ENCODE results near the gene ZNF618. TPM values are rescaled to one million over a fixed set of nuclear protein-coding genes. Genes with fewer than 3 reads are reported as not detected.

Gene ZNF618
- total and polyA plus RNA-seq, 2 experiments from 2014 or later = 12.1 to 22.1 TPM

- TF ChIP-seq EZH2phosphoT487 (IDR thresholded peaks at IDR 0.05; ENCODE audit: unreplicated experiment) (no peak), ZNF114 (CRISPR knock-in tag; IDR thresholded peaks at IDR 0.05) (no peak), ETS1 (IDR thresholded peaks at IDR 0.05) (no peak), ZNF331 (CRISPR knock-in tag; IDR thresholded peaks at IDR 0.05; ENCODE audit: low read depth) (no peak), EZH2 (IDR thresholded peaks at IDR 0.05; ENCODE audit: low read depth, unreplicated experiment) (no peak), CREB1 (CRISPR knock-in tag; IDR thresholded peaks at IDR 0.05; ENCODE audit: low read depth) (no peak)
- TF ChIP-seq, protein P1, sequence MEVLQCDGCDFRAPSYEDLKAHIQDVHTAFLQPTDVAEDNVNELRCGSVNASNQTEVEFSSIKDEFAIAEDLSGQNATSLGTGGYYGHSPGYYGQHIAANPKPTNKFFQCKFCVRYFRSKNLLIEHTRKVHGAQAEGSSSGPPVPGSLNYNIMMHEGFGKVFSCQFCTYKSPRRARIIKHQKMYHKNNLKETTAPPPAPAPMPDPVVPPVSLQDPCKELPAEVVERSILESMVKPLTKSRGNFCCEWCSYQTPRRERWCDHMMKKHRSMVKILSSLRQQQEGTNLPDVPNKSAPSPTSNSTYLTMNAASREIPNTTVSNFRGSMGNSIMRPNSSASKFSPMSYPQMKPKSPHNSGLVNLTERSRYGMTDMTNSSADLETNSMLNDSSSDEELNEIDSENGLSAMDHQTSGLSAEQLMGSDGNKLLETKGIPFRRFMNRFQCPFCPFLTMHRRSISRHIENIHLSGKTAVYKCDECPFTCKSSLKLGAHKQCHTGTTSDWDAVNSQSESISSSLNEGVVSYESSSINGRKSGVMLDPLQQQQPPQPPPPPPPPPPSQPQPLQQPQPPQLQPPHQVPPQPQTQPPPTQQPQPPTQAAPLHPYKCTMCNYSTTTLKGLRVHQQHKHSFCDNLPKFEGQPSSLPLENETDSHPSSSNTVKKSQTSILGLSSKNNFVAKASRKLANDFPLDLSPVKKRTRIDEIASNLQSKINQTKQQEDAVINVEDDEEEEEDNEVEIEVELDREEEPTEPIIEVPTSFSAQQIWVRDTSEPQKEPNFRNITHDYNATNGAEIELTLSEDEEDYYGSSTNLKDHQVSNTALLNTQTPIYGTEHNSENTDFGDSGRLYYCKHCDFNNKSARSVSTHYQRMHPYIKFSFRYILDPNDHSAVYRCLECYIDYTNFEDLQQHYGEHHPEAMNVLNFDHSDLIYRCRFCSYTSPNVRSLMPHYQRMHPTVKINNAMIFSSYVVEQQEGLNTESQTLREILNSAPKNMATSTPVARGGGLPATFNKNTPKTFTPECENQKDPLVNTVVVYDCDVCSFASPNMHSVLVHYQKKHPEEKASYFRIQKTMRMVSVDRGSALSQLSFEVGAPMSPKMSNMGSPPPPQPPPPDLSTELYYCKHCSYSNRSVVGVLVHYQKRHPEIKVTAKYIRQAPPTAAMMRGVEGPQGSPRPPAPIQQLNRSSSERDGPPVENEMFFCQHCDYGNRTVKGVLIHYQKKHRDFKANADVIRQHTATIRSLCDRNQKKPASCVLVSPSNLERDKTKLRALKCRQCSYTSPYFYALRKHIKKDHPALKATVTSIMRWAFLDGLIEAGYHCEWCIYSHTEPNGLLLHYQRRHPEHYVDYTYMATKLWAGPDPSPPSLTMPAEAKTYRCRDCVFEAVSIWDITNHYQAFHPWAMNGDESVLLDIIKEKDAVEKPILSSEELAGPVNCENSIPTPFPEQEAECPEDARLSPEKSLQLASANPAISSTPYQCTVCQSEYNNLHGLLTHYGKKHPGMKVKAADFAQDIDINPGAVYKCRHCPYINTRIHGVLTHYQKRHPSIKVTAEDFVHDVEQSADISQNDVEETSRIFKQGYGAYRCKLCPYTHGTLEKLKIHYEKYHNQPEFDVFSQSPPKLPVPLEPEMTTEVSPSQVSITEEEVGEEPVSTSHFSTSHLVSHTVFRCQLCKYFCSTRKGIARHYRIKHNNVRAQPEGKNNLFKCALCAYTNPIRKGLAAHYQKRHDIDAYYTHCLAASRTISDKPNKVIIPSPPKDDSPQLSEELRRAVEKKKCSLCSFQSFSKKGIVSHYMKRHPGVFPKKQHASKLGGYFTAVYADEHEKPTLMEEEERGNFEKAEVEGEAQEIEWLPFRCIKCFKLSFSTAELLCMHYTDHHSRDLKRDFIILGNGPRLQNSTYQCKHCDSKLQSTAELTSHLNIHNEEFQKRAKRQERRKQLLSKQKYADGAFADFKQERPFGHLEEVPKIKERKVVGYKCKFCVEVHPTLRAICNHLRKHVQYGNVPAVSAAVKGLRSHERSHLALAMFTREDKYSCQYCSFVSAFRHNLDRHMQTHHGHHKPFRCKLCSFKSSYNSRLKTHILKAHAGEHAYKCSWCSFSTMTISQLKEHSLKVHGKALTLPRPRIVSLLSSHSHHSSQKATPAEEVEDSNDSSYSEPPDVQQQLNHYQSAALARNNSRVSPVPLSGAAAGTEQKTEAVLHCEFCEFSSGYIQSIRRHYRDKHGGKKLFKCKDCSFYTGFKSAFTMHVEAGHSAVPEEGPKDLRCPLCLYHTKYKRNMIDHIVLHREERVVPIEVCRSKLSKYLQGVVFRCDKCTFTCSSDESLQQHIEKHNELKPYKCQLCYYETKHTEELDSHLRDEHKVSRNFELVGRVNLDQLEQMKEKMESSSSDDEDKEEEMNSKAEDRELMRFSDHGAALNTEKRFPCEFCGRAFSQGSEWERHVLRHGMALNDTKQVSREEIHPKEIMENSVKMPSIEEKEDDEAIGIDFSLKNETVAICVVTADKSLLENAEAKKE (CRISPR knock-in tag; IDR thresholded peaks at IDR 0.05) = no peak
Measured at GRCh38 chr9:113922160-113922559, 46.1 kb downstream of the ZNF618 start (continued).

DNA sequence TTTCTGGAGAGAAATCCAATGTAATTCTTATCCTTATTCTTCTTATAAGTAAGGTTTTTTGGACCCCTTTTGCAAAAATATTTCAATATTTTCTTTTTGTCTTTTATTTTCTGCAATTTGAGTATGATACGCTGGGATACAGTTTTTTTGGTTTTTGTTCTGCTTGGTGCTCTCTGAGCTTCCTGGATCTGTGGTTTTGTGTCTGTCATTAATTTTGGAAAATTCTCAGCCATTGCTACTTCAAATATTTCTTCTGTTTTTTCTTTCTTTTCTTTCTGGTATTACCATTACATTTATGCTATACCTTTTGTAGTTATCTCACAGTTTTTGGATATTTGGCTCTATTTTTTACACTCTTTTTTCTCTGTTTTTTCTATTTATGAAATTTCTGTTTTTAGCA is 50.1 kb downstream of the ZNF618 start:
- H3K27ac Mint-ChIP-seq = no peak overlapping the region
- H2AFZ ChIP-seq = no peak overlapping the region
- DNase-seq (ENCODE audit: low spot score) = no peak
- no peaks in the 10 kb centered on the region for H3K36me3 ChIP-seq (ENCODE audit: insufficient read depth)
- peaks cover 2% of the 10 kb centered on the region; the same call in 1 of the 2 replicates for H4K20me1 ChIP-seq (replicated peaks; ENCODE audit: insufficient read depth)
- peaks cover 88% of the 10 kb centered on the region for H3K79me2 ChIP-seq (replicated peaks; ENCODE audit: insufficient read depth)
- H3F3A ChIP-seq (replicated peaks; ENCODE audit: low read depth) = no peaks in the 10 kb centered on the region
- peaks cover 22% of the 10 kb centered on the region for H3K36me3 Mint-ChIP-seq (ENCODE audit: low read depth)
- H3K27me3 ChIP-seq (ENCODE audit: insufficient read depth) = no peaks in the 10 kb centered on the region
- no peak overlapping the region for H3K4me3 Mint-ChIP-seq
- no peak overlapping the region for H3K27ac ChIP-seq (ENCODE audit: low read depth)
- H3K4me1 Mint-ChIP-seq = peaks cover 6% of the 10 kb centered on the region; the same call in 2 of the 3 replicates
- H3K4me2 ChIP-seq = no peak overlapping the region
- no peak overlapping the region for H3K4me3 ChIP-seq
- H3K4me1 ChIP-seq (ENCODE audit: insufficient read depth) = peaks cover 8% of the 10 kb centered on the region
- no peaks in the 10 kb centered on the region for H3K9me2 ChIP-seq (ENCODE audit: insufficient read depth)
- peaks cover 4% of the 10 kb centered on the region for H3K27me3 Mint-ChIP-seq (ENCODE audit: insufficient read depth, low read depth, poor library complexity)
- ATAC-seq = no peak
- H3K9me3 Mint-ChIP-seq = peaks cover 18% of the 10 kb centered on the region
- no peak for TF ChIP-seq EZH2 (IDR thresholded peaks at IDR 0.05; ENCODE audit: low read depth, unreplicated experiment)
- TF ChIP-seq ZNF114 (CRISPR knock-in tag; IDR thresholded peaks at IDR 0.05) = no peak
- TF ChIP-seq ETS1 (IDR thresholded peaks at IDR 0.05) = no peak
- TF ChIP-seq POLR2AphosphoS5 (IDR thresholded peaks at IDR 0.05; ENCODE audit: low read depth) = no peak
- TF ChIP-seq NANOG (IDR thresholded peaks at IDR 0.05; ENCODE audit: borderline replicate concordance) = no peak
- no peak for TF ChIP-seq CTCF (conservative IDR thresholded peaks at IDR 0.05; ENCODE audit: low read depth in 2 of 2)
- TF ChIP-seq REST (IDR thresholded peaks at IDR 0.05; ENCODE audit: unreplicated experiment) = no peak
- TF ChIP-seq EZH2phosphoT487 (IDR thresholded peaks at IDR 0.05; ENCODE audit: unreplicated experiment) = no peak
- TF ChIP-seq CREB1 (CRISPR knock-in tag; IDR thresholded peaks at IDR 0.05; ENCODE audit: low read depth) = no peak
